OCI-LY7 (cell line): ENCODE measurements around the gene BHLHE40. TPM values are rescaled to one million over a fixed set of nuclear protein-coding genes. Genes with fewer than 3 reads are reported as not detected.

Experiments used
- BruUV-seq: library from RNA; stranded (reverse); fragments of 400-500 nt; replicated peaks from 2 replicates; lab custom pipeline; 2021; lab: Mats Ljungman, UMichigan
- CTCF ChIA-PET: fragments of 300-600 bp; sonication (Branson Sonifier 250); formaldehyde crosslinking; loops from one replicate; lab custom pipeline; 2022; ENCODE audit warnings: antibody characterized with exemption; ENCODE audit not compliant: unreplicated experiment; lab: Charles Lee
- POLR2A ChIA-PET: fragments of 300-600 bp; sonication (Branson Sonifier 250); formaldehyde crosslinking; loops from one replicate; lab custom pipeline; 2022; ENCODE audit warnings: antibody characterized with exemption; lab: Charles Lee
- DNase-seq: peaks from one replicate; pipeline ENCODE4 v3.0.0-alpha.2; 2015; ENCODE audit warnings: low spot score
- H2AFZ ChIP-seq: fragments of 200-600 bp; sonication (generic), shearing (Covaris generic); 2 replicates; pipeline ENCODE4 v1.6.1; 2014; ENCODE audit warnings: mild to moderate bottlenecking, antibody characterized with exemption, low read length, moderate library complexity
- H3K27ac ChIP-seq: fragments of 200-600 bp; sonication (generic); 2 replicates; pipeline ENCODE4 v1.5.1; 2014; ENCODE audit warnings: mixed run types, low read depth, mild to moderate bottlenecking, moderate library complexity, low read length, inconsistent platforms; ENCODE audit not compliant: poor library complexity, severe bottlenecking
- H3K36me3 ChIP-seq: fragments of 200-600 bp; sonication (generic); 2 replicates; pipeline ENCODE4 v1.6.1; 2014; ENCODE audit warnings: mild to moderate bottlenecking, antibody characterized with exemption, low read length, moderate library complexity, mixed read lengths; ENCODE audit not compliant: insufficient read depth
- H3K4me1 ChIP-seq: fragments of 200-600 bp; sonication (generic); 2 replicates; pipeline ENCODE4 v1.5.1; 2014; ENCODE audit warnings: mild to moderate bottlenecking, low read length; ENCODE audit not compliant: insufficient read depth, poor library complexity, severe bottlenecking
- H3K4me2 ChIP-seq: fragments of 200-600 bp; sonication (generic); 2 replicates; pipeline ENCODE4 v1.6.1; 2014; ENCODE audit warnings: mild to moderate bottlenecking, low read length
- H3K4me3 ChIP-seq: fragments of 200-600 bp; sonication (generic); 2 replicates; pipeline ENCODE4 v1.5.1; 2014; ENCODE audit warnings: mild to moderate bottlenecking, low read depth, low read length; ENCODE audit not compliant: poor library complexity, severe bottlenecking
- H3K79me2 ChIP-seq: fragments of 200-600 bp; sonication (generic); 2 replicates; pipeline ENCODE4 v1.6.1; 2016; ENCODE audit warnings: low read depth, mild to moderate bottlenecking, low read length, moderate library complexity, mixed read lengths; ENCODE audit not compliant: insufficient read depth
- H3K9me2 ChIP-seq: fragments of 200-600 bp; sonication (generic); 2 replicates; pipeline ENCODE4 v1.6.1; 2016; ENCODE audit warnings: mild to moderate bottlenecking, low read length, mixed read lengths; ENCODE audit not compliant: insufficient read depth
- H3K9me3 ChIP-seq: fragments of 200-600 bp; sonication (generic); 2 replicates; pipeline ENCODE4 v1.6.1; 2014; ENCODE audit warnings: mild to moderate bottlenecking, mixed run types, low read length, mixed read lengths
- H4K20me1 ChIP-seq: fragments of 200-600 bp; sonication (generic); 2 replicates; pipeline ENCODE4 v1.6.1; 2014; ENCODE audit warnings: mild to moderate bottlenecking, antibody characterized with exemption, low read length, moderate library complexity, mixed read lengths; ENCODE audit not compliant: insufficient read depth
- CTCF ChIP-seq: fragments of 200-600 bp; sonication (generic); conservative IDR thresholded peaks from 2 replicates; pipeline ENCODE4 v1.5.1; 2014; ENCODE audit warnings: mild to moderate bottlenecking, antibody characterized with exemption, low read length, moderate library complexity, mixed read lengths
- EZH2phosphoT487 ChIP-seq: fragments of 200-600 bp; sonication (generic); IDR thresholded peaks from 2 replicates; pipeline ENCODE4 v1.6.1; 2018; ENCODE audit warnings: low read depth, borderline replicate concordance, mild to moderate bottlenecking, mixed run types, antibody characterized with exemption, low read length, moderate library complexity, mixed read lengths
- intact Hi-C: fragments of 100-400 bp; cut with micrococcal nuclease; formaldehyde crosslinking; loops from one replicate; pipeline ENCODE4 v1.10.0; 2022; ENCODE audit not compliant: unreplicated experiment
- total RNA-seq, 2 experiments: library from RNA; depleted of rRNA in 1 of 2; stranded (reverse); fragments of >200 nt in 1 of 2; shearing (Covaris generic) in 1 of 2; gene quantifications; 2 replicates each; pipeline ENCODE4 v1.2.3, GENCODE V29; 2014 to 2022

Gene BHLHE40
- total RNA-seq, 2 experiments from 2014 or later: 0.11 to 0.35 TPM

- TF ChIP-seq EZH2phosphoT487 (no peak), CTCF (no peak)
- H3K4me3 ChIP-seq: no peak overlapping the region
- CTCF ChIA-PET: no interaction called here
- H3K79me2 ChIP-seq: no peaks in the 10 kb centered on the region
- BruUV-seq: no TSS peak
- H2AFZ ChIP-seq: no peak overlapping the region
- no peak overlapping the region for H3K27ac ChIP-seq
- H3K4me1 ChIP-seq: no peaks in the 10 kb centered on the region
- POLR2A ChIA-PET: no interaction called here
- no peak overlapping the region for H3K4me2 ChIP-seq
- no peaks in the 10 kb centered on the region for H3K9me2 ChIP-seq
- DNase-seq: no peak
- H3K9me3 ChIP-seq: no peaks in the 10 kb centered on the region
- H4K20me1 ChIP-seq: no peaks in the 10 kb centered on the region
- intact Hi-C loops: no loop called here
- H3K36me3 ChIP-seq: no peaks in the 10 kb centered on the region
Measured at GRCh38 chr3:4934050-4934449, 45.2 kb upstream of the BHLHE40 start.

- Histone ChIP-seq H3K9me2 (no peaks in the 10 kb centered on the region), H3K9me3 (no peaks in the 10 kb centered on the region), H3K79me2 (no peaks in the 10 kb centered on the region), H3K4me1 (no peaks in the 10 kb centered on the region), H3K36me3 (no peaks in the 10 kb centered on the region), H3K4me3 (no peak overlapping the region), H2AFZ (no peak overlapping the region), H4K20me1 (no peaks in the 10 kb centered on the region), H3K27ac (no peak overlapping the region), H3K4me2 (no peak overlapping the region)
- ChIA-PET CTCF (no interaction called here), POLR2A (interaction anchor here (0.7 kb wide), 1 partner anchor 1268 kb away, joined by 3 read pairs; no protein-coding TSS in a partner anchor)
- BruUV-seq: no TSS peak
- TF ChIP-seq EZH2phosphoT487: no peak
- TF ChIP-seq CTCF: no peak
- intact Hi-C loops: no loop called here
- no peak for DNase-seq
Measured at GRCh38 chr3:4935347-4935746, 43.9 kb upstream of the BHLHE40 start.

GRCh38 chr3:4936982-4937614 is 42.1 kb upstream of the BHLHE40 start:
- H3K4me2 ChIP-seq: no peak overlapping the region
- no peaks in the 10 kb centered on the region for H4K20me1 ChIP-seq
- H3K9me2 ChIP-seq: no peaks in the 10 kb centered on the region
- DNase-seq: no peak
- no peaks in the 10 kb centered on the region for H3K36me3 ChIP-seq
- H2AFZ ChIP-seq: no peak overlapping the region
- H3K79me2 ChIP-seq: no peaks in the 10 kb centered on the region
- ChIA-PET CTCF (no interaction called here), POLR2A (no interaction called here)
- intact Hi-C loops: no loop called here
- H3K4me1 ChIP-seq: no peaks in the 10 kb centered on the region
- no peak overlapping the region for H3K27ac ChIP-seq
- H3K9me3 ChIP-seq: no peaks in the 10 kb centered on the region
- TF ChIP-seq EZH2phosphoT487: no peak
- TF ChIP-seq CTCF: no peak
- no peak overlapping the region for H3K4me3 ChIP-seq
- no TSS peak for BruUV-seq
